ENCODE results near the gene GLI3.

- no peak for TF ChIP-seq CTCF (conservative IDR thresholded peaks at IDR 0.05)
- no peak for TF ChIP-seq EZH2 (IDR thresholded peaks at IDR 0.05; ENCODE audit: low read depth)
These were observed 75.9 kb downstream of the GLI3 start for GRCh38 chr7:42161110-42161509.
